Hematopoietic multipotent progenitor cell treated with erythropoietin and hydrocortisone succinate and interleukin-3 and kit ligand, for 4 days (in vitro differentiated cells): ENCODE data around the gene POU6F1.
"Not testable (repeated sequence)": the region's sequence is repeated elsewhere in the genome, so short reads cannot be mapped to it uniquely, and the experiment has no call there.

Experiments used
- DNase-seq: peaks from one replicate; pipeline ENCODE4 v3.0.0-alpha.2; 2015

Gene POU6F1

GRCh38 chr12:51227962-51228361 lies 10.1 kb upstream of the POU6F1 start:
- DNase-seq: no peak

GRCh38 chr12:51227112-51227511 lies 9.2 kb upstream of the POU6F1 start:
- not testable (repeated sequence) for DNase-seq

DNA sequence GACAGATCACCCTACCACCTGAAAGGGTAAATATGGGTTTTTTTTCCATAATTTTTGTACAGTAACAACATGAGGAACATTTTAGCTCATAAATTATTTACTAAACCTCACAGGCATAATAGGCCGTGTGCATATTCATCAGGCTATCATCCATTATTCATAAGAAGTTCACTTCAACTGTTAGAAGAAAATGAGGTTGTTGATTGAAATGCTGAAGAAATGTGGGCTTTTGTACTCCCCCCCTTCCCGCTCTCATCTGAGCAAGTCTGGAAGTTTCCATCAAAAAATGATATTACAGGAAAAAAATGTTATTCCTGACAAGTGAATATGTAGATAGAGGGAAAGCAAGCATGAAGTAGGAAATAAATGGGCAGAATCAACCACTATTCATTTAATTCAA lies 7.9 kb upstream of the POU6F1 start:
- no peak for DNase-seq

DNA sequence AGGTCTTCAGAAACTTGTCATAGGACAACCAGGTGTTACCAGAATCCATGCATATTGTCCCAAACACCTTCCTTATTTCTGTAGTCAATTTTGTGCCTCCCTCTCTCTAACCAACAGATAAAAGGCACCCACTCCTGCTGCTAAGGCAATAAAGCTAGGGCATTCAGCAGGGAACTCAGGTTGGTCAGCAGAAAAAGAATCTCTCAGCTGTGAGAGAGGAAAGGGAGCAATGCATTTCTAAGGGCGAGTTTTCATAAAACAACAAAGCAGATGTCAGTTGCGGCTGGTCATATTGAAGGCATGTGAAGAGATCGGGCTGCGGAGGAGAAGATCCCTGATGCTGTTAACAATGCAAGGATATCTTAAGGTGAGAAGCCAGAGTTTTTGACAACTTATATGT lies 7.4 kb upstream of the POU6F1 start:
- DNase-seq: no peak

DNA sequence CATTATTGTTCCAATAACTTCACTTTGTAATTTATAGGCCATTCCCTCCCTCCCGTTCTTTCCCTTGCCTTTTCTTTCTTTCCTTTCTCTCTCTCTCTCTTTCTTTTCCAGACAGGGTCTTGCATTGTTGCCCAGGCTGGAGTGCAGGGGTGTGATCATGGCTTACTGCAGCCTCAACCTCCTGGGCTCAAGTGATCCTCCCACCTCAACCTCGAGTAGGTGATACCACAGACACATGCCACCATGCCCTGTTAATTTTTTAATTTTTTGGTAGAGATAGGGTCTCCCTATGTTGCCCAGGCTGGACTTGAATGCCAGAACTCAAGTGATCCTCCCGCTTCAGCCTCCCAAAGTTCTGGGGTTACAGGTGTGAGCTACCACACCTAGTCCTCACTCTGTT lies 6.8 kb upstream of the POU6F1 start:
- DNase-seq: no peak

DNA sequence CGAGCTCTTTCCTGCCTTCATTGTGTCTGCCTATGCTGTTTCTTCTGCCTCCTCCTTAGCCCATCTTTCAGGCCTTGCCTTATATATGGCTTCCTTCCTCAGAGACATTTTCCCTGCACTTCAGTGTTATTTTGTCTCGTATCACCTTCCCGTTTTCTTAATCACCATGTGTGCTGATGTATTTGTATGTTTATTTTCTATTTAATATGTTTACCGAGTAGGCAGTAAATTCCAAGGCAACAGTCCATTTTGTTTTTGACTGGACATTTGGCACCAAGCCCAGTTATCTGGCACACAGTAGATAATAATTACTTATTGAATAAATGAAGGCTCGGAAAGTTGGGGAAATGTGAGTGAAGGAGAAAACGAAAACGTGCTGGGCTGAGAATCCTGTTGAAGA lies 4.6 kb upstream of the POU6F1 start:
- DNase-seq: no peak

DNA sequence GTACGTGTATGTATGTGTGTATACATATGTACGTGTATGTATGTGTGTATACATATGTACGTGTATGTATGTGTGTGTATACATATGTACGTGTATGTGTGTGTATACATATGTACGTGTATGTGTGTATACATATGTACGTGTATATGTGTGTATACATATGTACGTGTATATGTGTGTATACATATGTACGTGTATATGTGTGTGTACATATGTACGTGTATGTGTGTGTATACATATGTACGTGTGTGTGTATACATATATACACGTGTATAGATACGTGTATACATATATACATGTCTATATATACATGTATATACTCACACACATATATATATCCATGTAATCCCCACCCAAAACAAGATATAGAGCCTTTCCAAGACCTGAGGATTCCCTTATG lies 2.0 kb upstream of the POU6F1 start:
- not testable (repeated sequence) for DNase-seq

DNA sequence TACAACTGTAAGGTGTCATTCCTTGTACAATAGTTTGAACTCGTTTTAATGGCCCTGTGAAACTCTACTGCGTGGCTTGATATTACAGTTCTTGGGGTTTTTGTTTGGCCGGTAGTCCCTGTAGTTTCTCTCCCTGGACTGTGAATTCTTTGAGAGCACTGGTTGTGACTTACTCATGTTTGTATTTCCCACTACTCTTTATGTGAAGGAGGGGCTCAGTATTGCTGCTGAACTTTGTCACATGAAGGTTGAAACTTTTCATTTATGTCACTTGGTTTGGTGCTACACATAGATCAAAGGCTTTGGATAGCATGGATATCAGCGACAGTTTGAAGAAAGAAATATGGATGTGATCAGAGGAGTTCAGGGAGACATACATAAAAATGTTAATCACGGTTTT lies 1.5 kb upstream of the POU6F1 start:
- no peak for DNase-seq

GRCh38 chr12:51218607-51219161 lies 822 bp upstream of the POU6F1 start:
- peak; percentile 29 for DNase-seq

DNA sequence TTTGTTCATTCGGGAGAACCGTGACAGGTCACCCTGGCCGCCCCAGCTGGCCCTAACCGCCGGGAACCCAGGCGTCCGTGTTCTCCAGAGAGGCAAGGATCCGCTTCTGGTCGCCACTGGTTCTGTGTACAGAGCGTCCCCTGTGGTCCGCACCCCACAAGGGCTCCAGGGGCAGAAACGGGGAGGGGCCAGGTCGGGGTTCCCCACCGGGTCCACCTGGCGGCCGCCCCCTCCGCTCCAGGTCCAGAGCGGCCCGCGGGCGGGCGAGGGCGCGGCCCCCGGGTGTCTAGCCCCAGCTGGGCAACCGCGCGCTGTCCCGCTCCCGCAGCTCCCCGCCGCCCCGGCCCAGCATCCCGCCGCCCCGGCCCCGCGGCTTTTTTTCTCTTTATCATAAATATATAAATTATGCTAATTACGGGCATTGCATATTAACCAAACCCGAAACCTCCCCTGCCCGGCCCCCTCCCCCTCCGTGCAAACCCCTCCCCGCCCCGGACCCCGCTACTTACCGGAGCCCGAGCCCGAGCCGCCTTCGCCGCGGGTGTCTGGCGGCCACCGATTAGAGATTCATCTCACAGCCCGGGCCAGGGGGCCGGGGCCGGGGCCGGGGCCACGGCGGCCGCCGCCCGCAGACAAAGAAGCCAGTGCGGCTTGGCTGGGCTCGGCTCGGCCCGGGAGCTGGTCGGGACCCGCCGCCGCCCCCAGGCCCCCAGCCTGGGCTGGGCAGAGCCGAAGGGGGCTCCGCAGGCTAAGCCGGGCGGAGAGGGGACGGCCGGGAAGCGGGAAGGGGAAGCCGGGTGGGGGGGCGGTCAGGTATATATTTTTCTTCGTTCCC lies 512 bp downstream of the POU6F1 start:
- DNase-seq: peak; percentile 68

DNA sequence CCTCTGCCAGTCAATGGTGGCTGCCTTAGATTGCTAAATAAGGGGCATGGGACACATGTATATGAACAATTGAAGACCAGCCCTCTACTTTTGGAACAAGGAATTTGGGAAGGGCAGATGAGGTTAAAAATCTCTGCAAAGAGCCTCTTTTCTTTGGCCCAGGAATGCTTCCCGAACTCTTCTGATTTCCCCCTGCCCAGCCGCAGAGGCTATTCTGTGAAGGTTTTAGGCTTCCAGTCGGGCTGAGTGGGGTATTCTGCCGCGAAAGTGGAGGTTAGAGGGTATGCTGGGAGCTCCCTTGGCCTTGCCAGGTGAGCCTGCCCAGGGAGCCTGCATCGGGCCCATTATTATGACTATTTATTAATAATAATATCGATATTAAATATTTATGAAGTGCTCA lies 1.2 kb downstream of the POU6F1 start:
- DNase-seq: no peak

GRCh38 chr12:51214895-51215294 lies 3.0 kb downstream of the POU6F1 start:
- no peak for DNase-seq

DNA sequence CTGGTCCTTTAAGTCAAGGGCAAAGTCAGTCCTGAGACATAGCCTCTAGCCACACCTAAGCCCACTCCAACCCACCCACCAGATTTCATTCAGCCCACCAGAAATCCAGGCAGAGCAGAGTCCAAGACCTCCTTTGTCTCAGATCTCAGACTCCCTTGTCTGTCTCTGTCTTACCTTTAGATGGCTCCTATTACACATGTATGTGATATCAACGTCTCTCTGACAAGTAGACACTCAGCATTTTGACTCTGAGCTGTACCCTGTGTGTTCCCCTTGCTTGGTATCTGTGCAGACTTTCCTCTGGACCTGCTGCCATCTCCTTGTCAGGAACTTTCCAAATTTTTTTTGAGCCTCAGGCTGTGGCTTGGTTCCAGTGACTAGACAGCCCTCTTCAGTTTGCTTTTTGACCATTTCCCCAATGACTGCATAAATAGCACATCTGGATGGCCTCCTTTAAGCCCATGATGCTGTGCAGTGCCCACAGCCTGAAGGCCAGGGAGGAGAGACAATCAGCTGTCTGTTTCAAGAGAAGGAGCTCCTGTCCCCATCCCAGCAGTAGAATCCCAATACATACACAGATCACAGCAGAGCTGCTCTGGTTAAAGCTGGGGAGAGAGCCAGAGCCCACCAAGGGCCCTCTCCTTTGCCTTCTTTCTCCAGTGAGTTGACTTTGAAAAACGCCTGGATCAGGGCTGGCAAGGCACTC lies 7.0 kb downstream of the POU6F1 start:
- no peak for DNase-seq

DNA sequence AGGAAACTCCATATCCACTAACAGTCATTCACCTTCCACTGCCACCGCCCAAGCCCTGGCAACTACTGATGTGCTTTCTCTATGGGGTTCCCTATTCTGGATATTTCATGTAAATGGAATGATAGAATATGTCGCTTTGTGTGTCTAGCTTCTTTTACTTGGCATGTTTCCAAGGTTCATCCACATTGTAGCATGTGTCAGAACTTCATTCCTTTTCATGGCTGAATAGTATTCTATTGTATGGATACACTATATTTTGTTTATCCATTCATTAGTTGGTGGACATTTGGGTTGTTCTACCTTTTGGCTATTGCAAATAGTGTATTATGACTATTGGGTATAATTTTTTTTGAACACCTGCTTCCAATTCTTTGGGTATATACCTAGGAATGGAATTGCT lies 8.6 kb downstream of the POU6F1 start:
- DNase-seq: no peak

DNA sequence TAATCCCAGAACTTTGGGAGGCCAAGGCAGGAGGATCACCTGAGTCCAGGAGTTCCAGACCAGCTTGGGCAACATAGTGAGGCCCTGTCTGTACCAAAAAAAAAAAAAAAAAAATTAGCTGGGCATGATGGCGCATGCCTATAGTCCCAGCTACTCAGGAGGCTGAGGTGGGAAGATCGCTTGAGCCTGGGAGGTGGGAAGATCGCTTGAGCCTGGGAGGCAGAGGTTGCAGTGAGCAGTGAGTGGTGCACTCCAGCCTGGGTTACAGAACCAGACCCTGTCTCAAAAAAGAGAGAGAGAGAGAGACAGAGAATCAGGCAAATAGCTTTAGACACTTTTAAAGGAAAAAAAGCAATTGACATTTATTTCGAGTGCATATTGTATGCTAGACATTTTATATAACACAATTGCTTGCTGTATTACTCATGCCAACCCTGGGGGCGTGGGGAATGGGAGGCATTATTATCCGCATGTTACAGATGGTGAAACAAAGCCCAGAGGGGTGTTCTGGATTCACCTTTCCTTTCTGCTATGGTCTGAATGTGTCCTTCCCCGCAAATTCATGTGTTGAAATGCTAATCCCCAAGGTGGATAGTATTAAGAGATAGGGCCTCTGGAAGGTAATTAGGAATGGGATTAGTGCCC lies 9.7 kb downstream of the POU6F1 start:
- no peak for DNase-seq

DNA sequence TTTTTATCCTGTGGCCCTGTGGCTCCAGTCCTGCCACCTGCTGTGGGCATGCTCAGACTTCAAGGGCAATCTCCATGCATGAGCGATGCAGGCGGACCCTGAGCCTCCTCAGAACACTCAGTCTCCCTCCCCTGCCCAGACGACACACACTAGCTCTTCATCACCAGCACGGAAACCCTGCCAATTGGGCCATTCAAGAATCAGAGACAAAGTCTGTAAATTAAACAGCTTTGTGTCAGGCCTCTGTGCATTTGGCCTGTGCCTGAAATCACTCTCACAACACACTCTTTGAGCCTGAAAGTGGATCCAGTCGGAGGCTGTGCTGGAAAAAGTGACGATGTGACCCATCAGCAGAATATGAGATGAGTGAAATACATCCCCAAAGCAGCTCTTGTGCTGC lies 12.5 kb downstream of the POU6F1 start:
- DNase-seq: no peak

GRCh38 chr12:51202718-51203117 lies 15.1 kb downstream of the POU6F1 start:
- no peak for DNase-seq

GRCh38 chr12:51200806-51201205 lies 17.1 kb downstream of the POU6F1 start:
- no peak for DNase-seq

DNA sequence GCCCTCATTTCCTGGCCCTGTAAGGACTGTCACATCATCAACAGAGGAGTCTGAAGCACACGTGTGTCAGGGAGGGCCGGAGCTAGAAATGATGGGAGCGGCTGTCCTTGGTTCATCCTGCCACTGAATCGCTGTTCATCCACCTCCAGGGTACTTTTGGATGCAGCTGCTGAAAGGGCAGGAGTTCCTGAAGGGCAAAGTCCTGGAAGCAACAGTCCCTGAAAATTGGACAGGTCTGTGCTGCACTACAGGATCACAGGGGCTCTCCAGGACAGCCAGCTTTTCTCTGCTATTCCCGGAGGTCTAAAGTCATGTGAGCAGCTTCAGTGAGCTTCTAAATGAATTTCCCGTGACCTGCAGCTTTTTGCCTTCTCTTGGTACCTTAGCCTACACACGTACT lies 17.7 kb downstream of the POU6F1 start:
- DNase-seq: no peak

GRCh38 chr12:51199366-51199945 lies 18.4 kb downstream of the POU6F1 start:
- no peak for DNase-seq

DNA sequence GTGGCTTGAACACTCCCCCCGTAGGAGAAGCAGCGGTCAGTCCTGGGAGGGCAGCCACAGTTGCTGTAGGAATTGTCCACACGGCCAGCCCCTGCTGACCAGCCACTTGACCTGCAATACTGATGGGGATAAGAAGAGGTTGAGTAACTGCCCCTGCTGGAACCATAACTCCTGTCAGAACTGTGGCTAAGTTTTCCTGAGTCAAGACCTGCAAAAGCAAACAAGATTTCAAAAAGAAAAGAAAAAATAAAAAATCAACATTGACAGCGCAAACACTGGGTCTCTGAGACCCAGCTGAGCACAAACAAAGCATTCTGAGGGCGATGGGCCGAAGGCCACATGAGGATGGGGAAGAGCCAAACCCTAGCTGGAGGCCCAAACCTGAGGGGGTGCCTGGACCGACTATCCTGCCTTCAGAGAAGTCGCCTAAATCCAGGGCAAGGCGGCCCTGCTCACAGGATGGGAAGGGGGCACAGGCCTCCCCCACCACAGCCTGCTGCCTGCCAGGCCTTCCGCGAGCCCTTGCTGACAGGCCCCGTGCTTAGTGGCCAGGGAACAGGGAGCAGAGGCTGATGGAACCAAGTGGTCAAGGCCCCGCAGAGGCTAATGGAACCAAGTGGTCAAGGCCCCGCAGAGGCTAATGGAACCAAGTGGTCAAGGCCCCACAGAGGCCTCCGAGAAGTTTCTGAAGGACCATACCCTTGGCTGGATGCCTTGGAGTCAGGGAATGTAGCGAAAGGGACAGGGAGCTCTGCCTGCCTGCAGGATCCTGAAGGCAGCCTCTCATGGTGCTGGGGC lies 19.1 kb downstream of the POU6F1 start:
- no peak for DNase-seq
